Tibial nerve (tissue), 4 donors: ENCODE data around the gene PTPRC.

Experiments
- CTCF ChIP-seq, 5 experiments: fragments of 200-600 bp in 3 of 5; fragments of 450-650 bp in 2 of 5; sonication (generic) in 3 of 5; IDR thresholded peaks; one replicate each; pipeline ENCODE4 v1.5.1; 2016 to 2019; ENCODE audit warnings: antibody characterized with exemption in 5 of 5, mild to moderate bottlenecking in 3 of 5, moderate library complexity in 2 of 5
- EP300 ChIP-seq, 2 donors: sonication (generic); formaldehyde crosslinking; IDR thresholded peaks; one replicate each; pipeline ENCODE4 v1.6.1; 2017; ENCODE audit warnings: antibody characterized with exemption in 2 of 2, mild to moderate bottlenecking in 1 of 2
- POLR2A ChIP-seq, 2 donors: fragments of 450-650 bp; IDR thresholded peaks; one replicate each; pipeline ENCODE4 v1.6.1; 2017; ENCODE audit warnings: antibody characterized with exemption in 2 of 2, mild to moderate bottlenecking in 2 of 2, moderate library complexity in 2 of 2

- TF ChIP-seq POLR2A (IDR thresholded peaks at IDR 0.05) (no peak), CTCF (IDR thresholded peaks at IDR 0.05) (no peak), EP300 (IDR thresholded peaks at IDR 0.05) (no peak)
Observed at GRCh38 chr1:198763298-198763714, 124.5 kb downstream of the PTPRC start.
